Stimulated activated naive CD4-positive, alpha-beta T cell (primary cell): ENCODE data around the gene CNTNAP2.
"Not testable (repeated sequence)": the region's sequence is repeated elsewhere in the genome, so short reads cannot be mapped to it uniquely, and the experiment has no call there.

Source experiments
- DNase-seq, 6 experiments: peaks; one replicate each; lab custom pipeline; 2025; lab: John Stamatoyannopoulos, UW

Gene CNTNAP2

DNA sequence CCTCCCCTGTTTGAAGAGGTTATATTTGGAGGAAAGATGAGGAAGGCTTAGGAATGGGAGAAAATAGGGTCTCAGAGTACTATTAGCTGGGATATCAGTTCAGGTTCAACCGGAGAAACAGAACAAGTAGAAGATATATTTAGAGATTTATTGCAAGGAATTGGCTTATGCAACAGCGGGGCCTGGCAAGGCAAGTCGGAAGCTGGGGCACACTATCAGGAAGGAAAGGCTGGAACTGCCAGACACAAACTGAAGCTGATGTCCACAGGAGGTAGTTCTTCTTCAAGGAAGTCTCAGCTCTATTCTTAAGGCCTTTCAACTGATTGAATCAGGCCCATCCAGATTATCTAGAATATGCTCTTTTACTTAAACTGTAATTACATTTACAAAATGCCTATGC lies 1534.4 kb downstream of the CNTNAP2 start:
- DNase-seq, result no peak

DNA sequence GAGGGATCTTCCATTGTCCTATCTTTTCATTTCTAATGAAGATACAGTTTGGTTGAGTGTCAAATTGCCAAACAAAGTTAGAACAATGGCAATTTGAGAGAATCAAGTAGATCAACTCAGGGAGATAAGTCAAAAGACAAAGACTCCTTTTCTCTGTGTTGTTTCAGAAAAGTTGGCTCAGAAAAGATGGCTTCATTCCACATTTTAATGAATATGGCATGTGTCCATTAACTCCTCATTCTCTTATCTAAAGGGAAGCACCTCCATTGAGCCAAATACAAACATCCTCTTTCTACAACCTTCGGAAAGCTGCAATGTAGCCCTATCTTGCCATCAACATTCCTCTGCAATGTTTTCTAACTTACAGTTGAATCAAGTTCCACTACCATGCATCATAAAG lies 1535.0 kb downstream of the CNTNAP2 start:
- no peak for DNase-seq

DNA sequence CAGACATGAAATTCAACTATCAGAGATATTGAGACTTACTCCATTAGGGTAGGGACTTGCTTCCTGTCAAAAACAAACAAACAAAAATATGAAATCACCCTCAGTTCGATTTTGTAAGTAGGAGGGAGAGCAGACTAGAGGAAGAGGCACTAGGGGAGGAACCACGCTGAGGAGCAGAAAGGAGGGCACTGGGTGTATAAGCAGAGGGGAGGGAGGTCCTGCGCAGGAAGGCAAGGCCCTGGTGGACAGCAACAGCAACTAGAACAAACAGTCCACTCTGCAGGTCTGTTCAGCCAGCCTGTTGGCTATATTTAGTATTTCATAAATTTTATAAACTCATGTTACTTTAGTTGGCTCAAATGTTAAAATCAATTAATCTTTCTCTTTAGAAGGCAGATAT lies 1536.9 kb downstream of the CNTNAP2 start:
- DNase-seq, result no peak

DNA sequence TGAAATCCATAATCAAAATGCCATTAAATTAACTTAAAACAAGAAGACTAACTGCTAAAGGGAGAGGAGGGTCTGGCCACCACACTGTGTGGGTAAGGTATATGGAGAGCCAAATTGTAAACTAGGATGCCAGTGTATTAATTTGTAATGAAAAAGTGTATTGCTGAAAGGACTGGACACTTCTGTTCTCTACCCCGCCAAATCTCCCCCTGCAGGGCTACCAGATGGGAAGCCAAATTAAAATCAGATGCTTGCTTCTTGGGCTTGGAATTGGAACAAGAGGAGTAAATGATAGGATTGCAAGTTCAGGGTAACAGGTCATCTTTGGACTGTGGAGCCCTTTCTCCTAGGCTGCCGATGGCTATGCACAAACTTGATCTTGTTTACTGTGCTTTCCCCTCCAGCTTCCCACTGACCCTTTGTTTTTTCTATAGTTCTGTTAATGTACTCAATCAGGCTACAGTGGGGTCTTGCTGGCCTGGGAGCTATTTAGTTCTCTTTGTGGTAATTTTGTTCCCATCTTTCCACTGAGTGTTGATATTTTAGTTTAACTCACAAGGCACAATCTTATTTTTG lies 1541.9 kb downstream of the CNTNAP2 start:
- DNase-seq, result no peak

DNA sequence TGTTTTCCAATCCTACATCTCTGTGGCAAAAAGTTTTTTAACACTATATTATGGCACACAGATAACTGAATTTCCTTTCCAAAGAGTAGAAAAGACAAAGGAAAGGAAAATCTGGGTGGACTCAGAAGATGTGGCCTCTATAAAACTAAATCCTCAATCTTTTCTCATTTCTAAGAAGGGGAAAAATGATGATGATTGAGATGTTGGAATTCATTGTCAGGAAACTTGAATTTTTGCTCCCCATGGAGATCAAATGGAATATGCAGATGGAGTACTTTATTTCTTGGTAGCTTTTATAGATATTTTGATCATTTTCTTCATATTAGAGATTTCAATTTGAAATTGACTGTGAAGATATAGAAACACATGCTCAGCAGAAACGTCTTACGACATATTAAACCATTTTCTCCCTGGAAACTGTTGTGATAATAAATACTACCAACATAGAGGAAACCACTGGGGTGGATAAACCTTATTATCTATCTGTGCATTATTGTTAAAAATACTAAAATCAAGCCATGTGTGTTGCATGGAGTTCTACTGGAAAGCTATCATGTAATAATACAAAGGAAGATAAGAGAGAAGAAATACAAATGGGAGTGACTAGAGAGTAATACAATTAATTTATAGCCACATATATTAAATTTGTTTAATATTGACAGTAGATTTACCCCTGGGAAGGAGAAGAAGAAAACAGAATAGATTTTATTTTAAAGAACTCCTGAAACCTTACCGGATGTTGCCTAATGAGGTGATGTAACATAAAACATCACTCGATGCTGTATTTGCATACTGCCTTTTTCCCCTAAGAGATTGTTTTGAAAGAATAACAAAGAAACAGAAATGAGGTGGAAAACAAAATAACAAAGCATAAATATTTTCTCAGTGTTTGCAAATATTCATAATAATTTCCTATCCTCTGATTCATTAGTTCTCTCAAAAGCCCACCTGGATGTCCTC lies 1542.7 kb downstream of the CNTNAP2 start:
- DNase-seq, result no peak

DNA sequence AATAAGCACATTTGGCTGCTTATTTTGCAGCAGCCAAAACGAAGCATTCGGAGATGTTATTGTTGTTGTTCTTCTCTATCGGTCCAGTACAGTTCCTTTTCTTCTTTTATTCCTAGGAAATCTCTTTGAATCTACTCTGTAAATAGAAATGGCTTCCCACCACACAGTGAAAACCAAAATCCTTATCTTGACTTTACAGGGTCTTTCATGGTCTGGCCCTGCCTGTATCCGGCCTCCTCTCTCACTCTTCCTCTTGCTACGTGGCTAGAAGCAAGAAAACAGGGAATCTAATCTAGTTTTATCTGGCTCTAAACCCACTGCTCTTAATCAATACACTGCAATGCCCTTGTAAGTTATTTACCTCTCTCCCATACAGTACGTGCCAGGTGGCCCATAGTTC lies 1547.9 kb downstream of the CNTNAP2 start:
- no peak for DNase-seq

DNA sequence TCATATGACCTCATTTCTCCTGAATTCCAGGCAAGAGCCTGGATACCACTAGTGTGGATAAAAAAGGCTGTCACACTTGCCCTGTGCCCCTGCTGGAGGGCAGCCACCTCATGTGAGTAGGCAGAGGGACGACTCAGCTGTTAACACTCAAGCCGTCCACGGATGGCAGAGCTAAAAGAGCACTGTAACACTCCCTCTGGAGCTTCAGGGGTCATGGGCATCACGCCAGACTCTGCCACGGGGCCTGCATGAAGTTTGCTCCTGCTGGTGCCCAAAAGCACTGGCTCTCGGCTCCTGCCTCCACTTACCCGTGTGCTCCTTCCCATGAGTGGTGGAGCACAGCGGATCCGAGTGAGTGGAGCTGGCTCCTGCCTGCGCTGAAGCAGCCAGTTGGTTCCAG lies 1554.2 kb downstream of the CNTNAP2 start:
- DNase-seq, result no peak

DNA sequence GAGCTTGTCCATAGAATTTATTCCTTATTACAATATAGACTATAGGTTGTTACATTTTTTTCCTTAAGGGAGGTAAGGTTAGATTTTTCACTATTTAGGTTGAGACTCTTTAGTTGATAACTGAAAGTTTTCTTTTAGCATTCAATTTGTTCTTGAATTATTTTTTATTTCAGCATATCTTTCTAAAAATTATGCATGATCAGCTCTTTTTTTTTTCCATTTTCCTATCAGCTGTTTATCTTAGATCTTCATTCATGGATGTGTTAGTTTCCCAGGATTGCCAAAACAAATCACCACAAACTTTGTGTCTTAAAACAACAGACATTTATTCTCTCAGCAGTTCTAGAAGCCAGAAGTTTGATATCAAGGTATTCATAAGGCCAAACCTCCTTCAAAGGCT lies 1558.1 kb downstream of the CNTNAP2 start:
- DNase-seq, result no peak

DNA sequence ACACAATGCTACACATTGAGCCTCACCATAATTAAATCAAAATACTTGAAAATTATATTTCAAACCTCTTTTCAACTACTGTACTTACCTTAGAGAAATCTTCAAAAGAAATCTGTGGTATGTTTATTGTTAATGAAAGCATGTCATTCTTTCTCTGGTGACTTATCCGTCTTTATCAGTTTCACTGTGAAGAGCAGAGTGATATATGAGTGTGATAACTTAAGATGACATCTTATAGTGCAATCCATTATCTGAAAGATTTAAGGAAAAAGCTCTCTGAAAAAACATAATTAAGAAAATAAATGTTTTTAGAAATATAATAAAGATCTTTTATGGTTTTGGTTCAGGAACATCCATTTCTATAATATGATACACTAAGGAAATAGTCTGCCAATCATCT lies 1562.3 kb downstream of the CNTNAP2 start:
- DNase-seq, result no peak

DNA sequence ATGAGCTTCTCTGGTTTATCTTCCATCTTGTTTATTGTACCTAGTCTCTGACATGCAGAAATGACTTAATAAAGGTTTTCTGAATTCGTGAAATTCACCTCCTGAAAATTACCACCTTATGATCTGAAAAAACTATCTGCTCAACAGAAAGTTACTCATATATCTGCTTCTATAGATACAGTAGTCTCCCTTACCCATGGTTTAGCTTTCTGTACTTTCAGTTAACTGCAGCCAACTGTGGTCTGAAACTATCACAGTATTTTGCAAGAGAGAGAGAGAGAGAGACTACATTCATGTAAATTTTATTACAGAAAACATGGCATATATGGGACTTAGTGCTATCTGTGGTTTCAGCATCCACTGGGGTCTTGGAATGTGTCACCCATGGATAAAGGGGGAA lies 1564.9 kb downstream of the CNTNAP2 start:
- no peak for DNase-seq

DNA sequence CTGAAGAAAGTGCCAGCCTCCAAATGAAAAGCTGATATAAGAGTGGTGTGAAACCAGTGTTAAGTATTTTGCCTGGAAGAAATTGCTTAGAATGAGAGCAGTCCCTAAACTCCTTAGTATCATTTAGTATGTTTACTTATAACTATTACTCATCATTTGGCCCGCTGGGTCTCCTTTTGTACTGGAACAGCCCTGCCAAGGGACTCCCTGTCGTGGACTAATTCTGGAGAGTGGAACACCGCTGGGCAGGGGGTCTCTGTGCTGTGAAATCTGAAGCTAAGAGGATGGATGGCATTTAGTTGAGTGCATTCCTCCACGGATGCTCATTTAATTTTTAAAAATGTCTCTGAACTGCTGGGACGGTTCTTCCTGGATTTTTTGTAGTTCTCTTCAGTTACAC lies 1584.1 kb downstream of the CNTNAP2 start:
- DNase-seq, result no peak

DNA sequence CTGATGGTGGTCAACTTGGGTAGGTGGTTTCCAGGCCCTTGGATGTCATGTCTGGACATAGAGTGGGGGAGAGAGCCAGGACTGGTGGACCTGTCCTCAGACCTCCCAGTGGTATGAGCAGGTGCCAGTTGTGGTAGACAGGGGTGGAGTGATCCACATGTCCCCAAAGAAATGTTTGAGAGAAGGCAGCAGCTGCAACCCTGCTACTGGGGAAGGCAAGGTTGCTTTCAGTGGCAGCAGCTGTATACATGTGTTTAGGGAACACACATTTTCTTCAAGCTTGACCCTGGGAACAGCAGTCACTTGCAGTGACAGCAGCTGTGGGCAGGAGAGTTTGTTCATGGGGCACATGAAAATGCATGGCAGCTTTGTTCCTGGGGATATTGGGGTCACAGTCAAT lies 1591.3 kb downstream of the CNTNAP2 start:
- no peak for DNase-seq

DNA sequence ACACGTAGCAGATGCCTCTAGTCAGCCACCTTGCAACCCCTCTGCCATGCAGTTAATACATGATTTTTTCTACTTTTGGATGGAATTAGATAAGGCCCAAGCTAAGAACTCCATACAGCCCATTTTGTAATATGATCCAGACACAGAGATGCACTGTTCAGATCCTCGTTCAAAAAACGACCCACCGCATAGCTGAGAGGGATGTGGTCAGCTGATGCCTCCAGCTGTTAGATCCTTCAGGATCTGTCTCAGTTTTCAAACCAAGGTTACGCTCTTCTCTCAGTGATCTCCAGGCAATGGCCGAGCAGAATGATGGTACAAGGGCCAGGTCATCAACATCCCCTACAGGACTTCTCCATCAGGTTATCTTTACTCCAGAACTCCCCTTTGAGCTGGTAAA lies 1592.3 kb downstream of the CNTNAP2 start:
- DNase-seq, result no peak

DNA sequence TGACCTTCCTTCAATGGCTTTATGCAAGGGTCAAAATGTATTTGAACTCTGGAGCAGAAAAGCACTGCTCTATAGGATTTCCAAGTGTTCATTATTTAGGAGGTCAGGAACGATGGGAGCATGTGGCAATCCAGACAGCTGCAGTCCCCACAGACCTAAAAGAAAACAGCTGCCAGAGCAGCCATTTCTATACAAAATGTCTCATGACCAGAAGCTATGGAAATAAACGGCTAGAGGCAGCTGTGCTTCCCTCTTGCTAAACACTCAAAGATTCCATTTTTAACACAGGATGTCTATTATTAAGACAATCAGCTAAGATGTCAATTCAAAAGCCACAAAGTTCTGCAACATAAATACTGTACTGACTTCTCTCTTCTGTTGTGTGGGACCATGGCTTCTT lies 1594.8 kb downstream of the CNTNAP2 start:
- DNase-seq, result no peak

DNA sequence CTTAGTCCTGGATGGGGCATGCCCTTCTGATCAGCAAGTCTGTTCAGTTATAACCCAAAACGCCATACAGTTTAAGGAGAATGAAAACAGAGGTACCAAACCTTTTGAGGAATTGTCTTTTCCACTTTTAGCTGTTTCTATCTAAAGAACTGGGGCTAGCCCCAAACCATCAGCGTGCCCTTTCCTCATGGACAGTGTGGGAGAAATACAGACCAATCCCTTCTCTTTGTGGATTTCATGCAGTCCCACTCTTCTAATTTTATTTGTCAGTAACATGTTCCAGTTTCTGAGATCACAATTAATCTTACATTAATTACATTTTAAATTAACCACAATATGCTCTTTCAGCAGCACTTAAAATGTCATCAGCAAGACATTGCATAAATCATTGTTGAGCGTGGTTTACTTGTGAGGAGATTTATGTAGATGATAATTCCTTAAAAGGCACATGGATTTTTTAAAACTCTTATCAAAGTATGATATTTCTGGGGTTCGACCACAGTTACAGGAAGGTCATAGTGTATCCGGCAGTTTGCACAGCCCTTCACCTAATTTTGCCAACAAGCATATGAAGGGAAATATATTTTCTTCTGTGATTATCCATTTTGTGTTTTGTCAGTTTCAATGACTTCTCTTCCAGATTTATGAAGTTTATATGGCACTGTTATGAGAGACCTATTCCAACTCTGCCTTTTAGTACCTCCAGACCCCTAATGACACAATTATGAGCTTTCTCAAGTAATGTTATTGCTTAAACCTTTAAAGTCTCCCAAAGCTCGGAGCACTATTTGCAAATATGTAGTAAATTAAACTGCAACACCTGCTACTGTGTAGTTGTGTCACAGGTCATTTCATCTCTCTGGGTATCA lies 1605.6 kb downstream of the CNTNAP2 start:
- no peak for DNase-seq

DNA sequence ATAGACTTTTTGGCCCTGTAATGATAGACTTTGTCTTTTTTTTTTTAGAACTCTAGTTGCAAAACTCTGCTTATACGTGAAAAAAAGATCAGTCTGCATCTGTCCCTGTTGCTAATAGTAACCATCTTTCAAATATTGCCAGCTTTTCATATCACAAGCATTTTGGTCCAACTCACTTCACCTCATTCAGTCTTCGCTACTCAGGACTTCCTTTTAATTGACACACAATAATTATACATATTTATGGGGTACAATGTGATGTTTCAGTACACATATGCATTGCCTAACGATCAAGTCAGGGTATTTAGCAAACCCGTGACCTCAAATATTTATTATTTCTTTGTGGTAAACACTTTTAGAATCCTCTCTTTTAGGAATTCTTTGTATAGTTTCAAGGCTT lies 1606.9 kb downstream of the CNTNAP2 start:
- DNase-seq, result no peak

DNA sequence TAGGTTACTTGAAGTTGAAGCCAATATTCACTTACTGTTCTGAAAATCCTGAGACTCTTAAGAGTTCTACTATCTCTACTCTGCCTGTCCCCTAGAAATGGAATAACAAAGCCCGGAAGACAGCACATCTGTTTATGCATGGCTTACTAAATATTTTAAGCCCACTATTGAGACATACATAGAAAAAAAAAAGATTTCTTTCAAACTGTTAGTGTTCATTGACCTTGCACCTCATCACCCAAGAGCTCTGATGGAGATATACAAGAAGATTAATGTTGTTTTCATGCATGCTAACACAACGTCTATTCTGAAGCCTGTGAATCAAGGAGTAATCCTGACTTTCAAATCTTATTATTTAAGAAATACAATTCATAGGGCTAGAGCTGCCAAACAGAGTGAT lies 1614.7 kb downstream of the CNTNAP2 start:
- no peak for DNase-seq

DNA sequence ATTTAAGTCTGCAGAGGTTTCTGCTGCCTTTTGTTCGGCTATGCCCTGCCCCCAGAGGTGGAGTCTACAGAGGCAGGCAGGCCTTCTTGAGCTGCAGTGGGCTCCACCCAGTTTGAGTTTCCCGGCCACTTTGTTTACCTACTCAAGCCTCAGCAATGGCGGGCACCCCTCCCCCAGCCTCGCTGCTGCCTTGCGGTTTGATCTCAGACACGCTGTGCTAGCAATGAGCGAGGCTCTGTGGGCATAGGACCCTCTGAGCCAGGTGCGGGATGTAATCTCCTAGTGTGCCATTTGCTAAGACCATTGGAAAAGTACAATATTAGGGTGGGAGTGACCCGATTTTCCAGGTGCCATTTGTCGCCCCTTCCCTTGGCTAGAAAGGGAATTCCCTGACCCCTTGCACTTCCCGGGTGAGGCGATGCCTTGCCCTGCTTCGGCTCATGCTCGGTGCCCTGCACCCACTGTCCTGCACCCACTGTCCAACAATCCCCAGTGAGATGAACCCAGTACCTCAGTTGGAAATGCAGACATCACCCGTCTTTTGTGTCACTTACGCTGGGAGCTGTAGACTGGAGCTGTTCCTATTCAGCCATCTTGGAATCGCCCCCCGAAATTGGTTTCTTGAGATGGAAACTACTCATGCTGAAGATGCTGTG lies 1621.1 kb downstream of the CNTNAP2 start:
- not testable (repeated sequence) for DNase-seq

DNA sequence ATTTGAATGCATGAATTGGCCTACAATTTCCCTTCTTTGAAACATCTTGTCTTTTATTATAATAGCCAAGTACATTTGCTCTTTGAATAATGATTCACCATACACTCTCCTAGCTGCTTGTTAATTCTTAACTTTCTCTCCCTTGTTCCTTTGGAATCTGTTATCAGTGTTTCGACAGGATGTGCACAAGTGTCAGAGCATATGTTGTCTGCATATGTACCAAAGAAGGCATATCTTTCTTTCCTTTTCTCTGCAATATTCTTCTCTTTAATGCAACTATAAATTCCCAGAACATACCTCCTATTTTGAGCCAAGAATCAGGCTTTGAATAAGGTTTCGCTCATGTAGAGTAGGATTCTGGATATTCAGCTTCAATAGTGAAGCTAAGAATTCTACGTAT lies 1625.7 kb downstream of the CNTNAP2 start:
- no peak for DNase-seq

DNA sequence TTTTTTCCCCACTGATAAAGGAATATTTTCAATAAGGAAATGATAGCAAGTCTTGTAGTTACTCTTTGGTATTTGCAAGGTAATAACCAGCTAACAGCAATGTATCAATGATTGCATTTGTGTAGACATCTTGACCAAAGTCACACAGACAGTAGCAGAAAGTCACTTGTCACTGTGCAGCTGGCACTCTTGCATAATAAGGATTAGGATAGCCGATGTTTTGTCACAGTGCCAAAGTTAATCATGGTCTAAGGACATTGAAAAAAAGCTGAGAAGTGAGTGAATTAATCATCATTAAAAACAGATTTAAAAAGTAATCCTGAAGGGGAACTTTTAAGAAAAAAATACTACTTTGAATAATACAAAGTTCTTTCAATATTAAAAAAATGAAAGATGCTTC lies 1639.7 kb downstream of the CNTNAP2 start:
- DNase-seq, result no peak

DNA sequence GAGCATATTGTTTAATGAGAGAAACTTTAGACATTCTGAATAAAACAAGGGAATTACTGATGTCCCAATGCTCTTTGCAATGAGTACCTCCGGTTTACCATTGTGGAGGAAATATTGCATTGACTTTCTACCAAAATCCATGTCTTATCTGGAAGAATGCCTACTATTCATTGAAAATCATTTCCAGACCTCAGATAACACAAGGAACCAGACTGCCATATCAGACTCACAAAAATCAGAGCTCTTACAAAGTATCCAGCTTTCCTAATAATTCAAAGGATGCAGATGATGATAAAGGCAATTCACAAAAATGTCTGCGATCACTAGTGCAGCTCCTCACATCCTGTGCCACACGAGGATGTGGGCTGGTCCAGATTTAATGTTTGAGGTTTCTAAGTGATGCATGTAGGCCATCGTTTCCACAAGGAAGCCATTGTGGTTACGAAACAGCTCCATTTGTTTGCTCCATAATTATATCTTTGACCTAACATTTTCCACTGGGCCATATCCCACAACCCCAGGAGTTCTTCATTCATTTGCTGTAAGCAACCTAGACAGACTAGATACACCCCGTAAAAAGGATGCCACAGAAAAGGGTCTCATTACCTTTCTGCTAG lies 1642.8 kb downstream of the CNTNAP2 start:
- DNase-seq, result no peak

DNA sequence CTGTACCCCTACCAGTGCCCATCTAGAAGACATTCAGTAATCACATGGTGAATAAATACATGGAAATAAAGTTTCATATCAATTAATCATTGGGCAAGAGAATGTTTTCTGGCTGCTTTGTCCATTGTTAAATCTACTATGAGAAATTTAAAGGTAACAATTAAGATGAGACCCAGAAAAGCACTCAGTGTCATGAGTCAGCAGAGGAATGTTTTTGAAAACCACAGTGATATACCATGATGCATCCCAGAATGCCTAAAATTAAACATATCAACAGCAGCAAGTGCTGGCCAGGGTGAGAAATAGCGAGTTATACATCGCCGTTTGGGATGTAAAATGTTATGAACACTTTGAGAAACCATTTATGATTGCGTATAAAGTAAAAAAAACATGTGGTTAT lies 1648.7 kb downstream of the CNTNAP2 start:
- no peak for DNase-seq
